Choroid plexus epithelial cell (primary cell): ENCODE data around the gene SPO11.

Experiments
- DNase-seq: peaks from one replicate; pipeline ENCODE4 v3.0.0-alpha.2; 2010; ENCODE audit warnings: low read depth
- H3K4me3 ChIP-seq: 2 replicates; pipeline ENCODE4 v1.5.1; 2011; ENCODE audit warnings: low read depth, mild to moderate bottlenecking, control low read depth, low read length, moderate library complexity
- CTCF ChIP-seq: conservative IDR thresholded peaks from 2 replicates; pipeline ENCODE4 v1.5.1; 2011; ENCODE audit warnings: low read depth, mild to moderate bottlenecking, control low read depth, inconsistent platforms, low read length, moderate library complexity

SPO11 gene

GRCh38 chr20:57316795-57317201 lies 12.8 kb upstream of the SPO11 start:
- H3K4me3 ChIP-seq: no peak overlapping the region
- no peak for DNase-seq
- no peak for TF ChIP-seq CTCF

GRCh38 chr20:57317316-57317788 lies 12.3 kb upstream of the SPO11 start:
- no peak overlapping the region for H3K4me3 ChIP-seq
- TF ChIP-seq CTCF: no peak
- no peak for DNase-seq

- H3K4me3 ChIP-seq: no peak overlapping the region
- TF ChIP-seq CTCF: no peak
- no peak for DNase-seq
These were observed 11.7 kb upstream of the SPO11 start for GRCh38 chr20:57317789-57318371.

GRCh38 chr20:57319584-57319983 lies 10.0 kb upstream of the SPO11 start:
- no peak for DNase-seq
- no peak overlapping the region for H3K4me3 ChIP-seq
- TF ChIP-seq CTCF: no peak

GRCh38 chr20:57320358-57320757 lies 9.2 kb upstream of the SPO11 start:
- no peak overlapping the region for H3K4me3 ChIP-seq
- TF ChIP-seq CTCF: no peak
- no peak for DNase-seq

GRCh38 chr20:57321142-57321541 lies 8.5 kb upstream of the SPO11 start:
- no peak for TF ChIP-seq CTCF
- DNase-seq: no peak
- no peak overlapping the region for H3K4me3 ChIP-seq

- no peak overlapping the region for H3K4me3 ChIP-seq
- no peak for DNase-seq
- no peak for TF ChIP-seq CTCF
These were observed 7.1 kb upstream of the SPO11 start for GRCh38 chr20:57322476-57322875.
